GM18526 (cell line): Measurements from ENCODE around the gene RNF145.

Experiments
- POLR2A ChIP-seq: IDR thresholded peaks from 3 replicates; pipeline ENCODE4 v1.6.1; 2011; ENCODE audit not compliant: insufficient read length; ENCODE audit errors: extremely low read depth

RNF145 gene

GRCh38 chr5:159224471-159224870, 15.1 kb upstream of the RNF145 start:
- no peak for TF ChIP-seq POLR2A

- no peak for TF ChIP-seq POLR2A
These were observed 14.1 kb upstream of the RNF145 start for GRCh38 chr5:159223469-159223868.

GRCh38 chr5:159220206-159220605, 10.9 kb upstream of the RNF145 start:
- TF ChIP-seq POLR2A, result no peak

- TF ChIP-seq POLR2A, result no peak
These were observed 9.3 kb upstream of the RNF145 start for GRCh38 chr5:159218595-159219023.

DNA sequence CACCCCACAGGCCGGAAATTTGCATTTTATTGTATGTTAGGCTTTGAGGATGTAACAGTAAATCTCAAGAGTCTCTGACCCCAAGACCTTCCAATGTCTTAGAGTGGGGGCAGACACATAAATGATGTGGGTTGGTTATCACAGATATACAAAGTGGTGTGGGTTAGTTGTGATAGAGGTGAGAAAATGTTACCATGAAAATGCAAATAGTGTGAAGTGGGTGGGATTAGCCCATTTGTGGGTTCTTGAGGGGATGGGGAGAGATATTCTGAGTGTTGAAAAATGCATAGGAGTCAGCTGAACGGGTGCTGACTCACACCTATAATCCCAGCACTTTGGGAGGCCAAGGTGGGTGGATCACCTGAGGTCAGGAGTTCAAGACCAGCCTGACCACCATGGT, 7.9 kb upstream of the RNF145 start:
- TF ChIP-seq POLR2A, result no peak

DNA sequence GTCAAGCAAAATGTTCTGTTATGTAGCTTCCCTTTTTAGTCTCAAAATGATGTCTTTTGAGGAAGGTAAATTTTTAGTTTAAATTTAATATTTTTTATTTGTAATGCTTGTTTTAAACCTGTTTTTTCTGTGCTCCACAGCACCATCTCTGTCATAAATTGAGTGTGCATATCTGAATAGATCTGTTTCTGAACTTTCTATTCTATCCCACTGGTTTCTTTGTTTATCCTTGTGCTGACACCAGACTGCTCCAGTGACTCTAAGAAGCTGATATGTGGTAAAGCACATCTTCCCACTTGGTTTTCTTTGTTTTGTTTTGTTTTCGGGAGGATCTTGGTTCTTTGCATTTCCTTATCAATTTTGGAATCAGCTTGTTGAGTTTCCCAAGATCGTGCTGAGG, 7.1 kb upstream of the RNF145 start:
- no peak for TF ChIP-seq POLR2A

DNA sequence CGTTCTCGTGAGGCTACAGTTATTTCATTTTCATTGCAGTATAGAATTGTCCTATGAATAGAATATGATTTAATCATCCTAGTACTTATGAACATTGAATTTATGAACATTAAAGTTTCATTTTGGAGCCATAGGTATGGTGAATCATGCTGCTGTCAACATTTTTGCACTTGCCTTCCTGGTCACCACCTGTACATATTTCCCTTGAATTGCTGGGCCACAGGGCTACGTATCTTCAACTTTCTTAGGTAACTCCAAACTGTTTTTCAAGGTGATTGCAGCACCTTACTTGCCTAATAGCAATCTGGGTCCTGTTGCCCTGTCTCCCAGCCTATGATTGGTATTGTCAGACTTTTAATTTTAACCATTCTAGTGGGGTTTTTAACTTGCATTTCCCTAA, 6.5 kb upstream of the RNF145 start:
- TF ChIP-seq POLR2A, result no peak

- TF ChIP-seq POLR2A, result no peak
These were observed 5.3 kb upstream of the RNF145 start for GRCh38 chr5:159214486-159215271.

- no peak for TF ChIP-seq POLR2A
These were observed 3.5 kb upstream of the RNF145 start for GRCh38 chr5:159212657-159213462.

- no peak for TF ChIP-seq POLR2A
These were observed 2.4 kb upstream of the RNF145 start for GRCh38 chr5:159211729-159212174.

- no peak for TF ChIP-seq POLR2A
These were observed 1.5 kb upstream of the RNF145 start for GRCh38 chr5:159210846-159211245.

DNA sequence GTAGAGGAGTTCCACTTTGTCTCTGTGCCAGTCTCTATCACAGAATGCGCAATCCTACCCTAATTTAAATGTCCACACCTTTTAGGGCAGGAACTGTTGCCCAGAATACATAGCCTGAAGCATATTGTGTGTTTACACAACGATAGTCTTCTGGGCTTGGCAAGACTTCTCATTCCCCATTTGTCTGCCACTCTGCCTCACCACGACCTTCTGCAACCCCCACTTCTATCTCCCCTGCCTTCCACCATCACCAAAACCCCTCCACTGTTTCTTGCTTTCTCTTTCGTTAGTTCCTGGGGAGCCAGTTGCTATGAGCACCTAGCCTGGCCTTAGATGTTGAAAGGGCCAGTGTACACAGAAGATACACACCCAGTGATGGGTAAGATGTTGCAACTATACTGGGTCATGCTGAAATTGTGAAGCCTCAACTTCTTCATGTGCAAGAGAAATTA, 883 bp upstream of the RNF145 start:
- no peak for TF ChIP-seq POLR2A

GRCh38 chr5:159208514-159209437, 577 bp downstream of the RNF145 start:
- TF ChIP-seq POLR2A, result no peak

GRCh38 chr5:159207686-159208513, 1.5 kb downstream of the RNF145 start:
- peak; percentile 54 for TF ChIP-seq POLR2A
